Immature natural killer cell (primary cell): ENCODE measurements around the gene GHR. TPM values are rescaled to one million over a fixed set of nuclear protein-coding genes. Genes with fewer than 3 reads are reported as not detected.

Experiments
- DNase-seq, 3 donors: peaks; one replicate each; pipeline ENCODE4 v3.0.0; 2022; ENCODE audit warnings: mixed read lengths in 1 of 3
- H3K27ac Mint-ChIP-seq, 6 donors: one replicate each; pipeline ENCODE4 v1.8.0; 2020; ENCODE audit warnings: mixed read lengths in 6 of 6, mild to moderate bottlenecking in 5 of 6, inconsistent platforms in 4 of 6, moderate library complexity in 3 of 6
- H3K27me3 Mint-ChIP-seq, 3 donors: one replicate each; pipeline ENCODE4 v1.8.0; 2020 to 2021; ENCODE audit warnings: low read depth in 3 of 3, mild to moderate bottlenecking in 3 of 3, mixed read lengths in 3 of 3, moderate library complexity in 3 of 3, inconsistent platforms in 1 of 3
- H3K36me3 Mint-ChIP-seq, 3 donors: one replicate each; pipeline ENCODE4 v1.8.0; 2020; ENCODE audit warnings: mixed read lengths in 3 of 3, inconsistent platforms in 2 of 3, mild to moderate bottlenecking in 2 of 3
- H3K4me1 Mint-ChIP-seq, 2 donors: one replicate each; pipeline ENCODE4 v1.8.0; 2020; ENCODE audit warnings: inconsistent platforms in 2 of 2, mild to moderate bottlenecking in 2 of 2, mixed read lengths in 2 of 2, moderate library complexity in 1 of 2
- H3K4me3 Mint-ChIP-seq, 5 donors: one replicate each; pipeline ENCODE4 v1.8.0; 2020; ENCODE audit warnings: mild to moderate bottlenecking in 5 of 5, mixed read lengths in 5 of 5, inconsistent platforms in 3 of 5, moderate library complexity in 3 of 5
- H3K9me3 Mint-ChIP-seq, 6 donors: one replicate each; pipeline ENCODE4 v1.8.0; 2020; ENCODE audit warnings: mild to moderate bottlenecking in 6 of 6, mixed read lengths in 6 of 6, inconsistent platforms in 4 of 6, moderate library complexity in 3 of 6
- polyA plus RNA-seq, 3 donors: library from polyadenylated mRNA; unstranded; fragments of 300-500 nt; fragmentation: Illumina TruSeq; gene quantifications; one replicate each; pipeline ENCODE4 v1.2.3, GENCODE V29; 2021

Gene GHR
- polyA plus RNA-seq, 3 donors from 2014 or later = not detected

DNA sequence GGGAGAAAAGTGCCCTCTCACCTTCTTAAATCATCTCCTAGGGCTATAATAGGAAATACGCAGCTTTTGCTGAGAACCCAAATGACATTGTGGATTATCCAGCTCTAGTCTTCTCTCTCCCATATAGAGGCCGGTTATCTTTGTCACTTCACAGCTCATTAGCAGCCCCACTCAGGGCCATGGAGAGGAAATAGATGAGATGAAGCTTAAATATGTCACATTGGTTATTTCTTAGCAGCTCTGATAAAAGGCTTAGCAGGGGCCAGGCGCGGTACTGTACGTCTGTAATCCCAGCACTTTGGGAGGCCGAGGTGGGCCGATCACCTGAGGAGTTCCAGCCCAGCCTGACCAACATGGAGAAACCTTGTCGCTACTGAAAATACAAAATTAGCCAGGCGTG, 90.0 kb downstream of the GHR start:
- no peaks in the 10 kb centered on the region for H3K4me1 Mint-ChIP-seq
- no peak for DNase-seq
- no peaks in the 10 kb centered on the region for H3K9me3 Mint-ChIP-seq
- no peaks in the 10 kb centered on the region for H3K36me3 Mint-ChIP-seq
- no peak overlapping the region for H3K27ac Mint-ChIP-seq
- peaks cover 0 to 2% (median 2%) of the 10 kb centered on the region in 3 donors for H3K27me3 Mint-ChIP-seq
- no peak overlapping the region for H3K4me3 Mint-ChIP-seq

DNA sequence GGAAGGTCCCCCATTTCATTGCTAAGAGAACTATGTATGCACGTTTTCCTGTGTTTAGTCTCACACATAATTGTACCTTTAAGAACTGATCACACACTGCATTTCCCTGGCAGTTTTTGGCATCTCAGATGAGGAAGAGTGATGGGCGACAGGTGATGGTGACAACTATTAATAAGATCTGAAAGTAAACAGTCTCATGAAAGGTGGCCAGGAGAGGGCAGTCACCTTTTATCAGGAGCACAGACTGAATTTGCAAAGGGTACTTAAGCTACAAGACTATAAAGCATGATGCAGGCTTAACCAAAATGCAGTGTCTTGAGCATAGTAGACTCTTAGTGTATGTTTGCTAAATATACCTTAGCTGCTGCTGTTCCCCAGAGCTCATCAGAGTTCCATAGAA, 91.5 kb downstream of the GHR start:
- Mint-ChIP-seq H3K27ac (no peak overlapping the region), H3K4me3 (no peak overlapping the region), H3K9me3 (peaks cover 0 to under 1% (median 0%) of the 10 kb centered on the region in 6 donors), H3K27me3 (peaks cover 0 to 2% (median 0%) of the 10 kb centered on the region in 3 donors), H3K36me3 (no peaks in the 10 kb centered on the region), H3K4me1 (no peaks in the 10 kb centered on the region)
- no peak for DNase-seq

- Mint-ChIP-seq H3K4me3 (no peak overlapping the region), H3K36me3 (no peaks in the 10 kb centered on the region), H3K27me3 (peaks cover 0 to 2% (median 0%) of the 10 kb centered on the region in 3 donors), H3K9me3 (peaks cover 0 to 4% (median 0%) of the 10 kb centered on the region in 6 donors), H3K4me1 (no peaks in the 10 kb centered on the region), H3K27ac (no peak overlapping the region)
- DNase-seq = no peak
These were observed 92.3 kb downstream of the GHR start for GRCh38 chr5:42515504-42515903.

DNA sequence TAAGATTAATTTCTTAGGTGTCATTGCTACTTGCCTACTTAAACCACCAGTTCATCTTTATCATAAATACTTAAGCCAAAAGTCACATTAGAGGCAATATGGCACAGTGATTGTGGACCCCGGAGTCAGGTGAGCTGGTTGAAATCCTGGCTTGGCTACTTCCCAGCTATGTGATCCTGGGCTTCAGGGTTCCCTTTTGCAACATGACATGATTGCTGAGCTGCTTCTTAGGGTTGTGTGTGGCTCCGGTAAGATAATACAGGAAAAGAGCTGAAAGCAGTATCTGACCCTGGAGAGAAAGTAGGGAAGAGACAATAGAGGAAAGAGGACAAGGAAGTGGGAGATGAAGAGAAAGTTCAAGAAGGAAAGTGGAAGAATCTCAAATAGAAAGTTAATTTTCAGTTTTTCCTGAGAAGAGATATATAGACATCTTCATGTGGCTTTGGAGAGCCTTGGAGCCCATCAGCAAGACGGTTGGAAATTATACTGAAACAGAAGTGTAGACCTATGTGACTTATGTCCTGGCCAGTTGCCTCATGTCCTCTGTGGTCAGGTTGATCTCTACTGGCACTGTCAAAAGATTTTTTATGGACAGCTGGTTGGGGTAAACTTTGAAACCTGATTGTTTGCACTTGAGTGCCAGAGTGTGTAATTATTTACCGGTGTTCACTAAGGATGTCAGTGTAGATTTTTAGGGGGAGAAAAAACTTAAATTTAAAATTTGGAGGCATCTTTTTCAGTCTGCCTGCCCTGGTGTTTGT, 93.2 kb downstream of the GHR start:
- H3K4me3 Mint-ChIP-seq = no peak overlapping the region
- H3K9me3 Mint-ChIP-seq = peaks cover 0 to 4% (median 0%) of the 10 kb centered on the region in 6 donors
- H3K36me3 Mint-ChIP-seq = no peaks in the 10 kb centered on the region
- no peak overlapping the region for H3K27ac Mint-ChIP-seq
- no peak for DNase-seq
- peaks cover 0 to 2% (median 0%) of the 10 kb centered on the region in 3 donors for H3K27me3 Mint-ChIP-seq
- H3K4me1 Mint-ChIP-seq = no peaks in the 10 kb centered on the region

DNA sequence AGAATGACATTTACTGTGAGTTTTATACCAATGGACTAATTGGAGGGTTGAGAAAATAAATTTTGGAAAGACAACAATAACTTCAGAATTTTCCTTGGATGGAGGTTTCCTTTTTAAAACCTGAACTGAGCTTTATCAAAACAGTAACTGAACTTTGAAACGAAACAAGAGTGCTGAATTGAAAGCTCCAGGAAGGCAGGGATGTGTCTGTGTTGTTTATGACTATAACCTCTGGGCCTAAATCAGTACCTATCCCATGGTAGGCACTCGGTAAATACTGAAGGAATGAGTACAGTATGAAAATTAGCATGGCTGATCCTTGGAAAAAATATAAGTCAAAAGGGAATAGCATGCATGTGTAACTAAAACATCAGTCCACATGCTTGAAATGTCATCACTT, 93.9 kb downstream of the GHR start:
- no peak for DNase-seq

GRCh38 chr5:42518595-42519221, 95.5 kb downstream of the GHR start:
- no peak for DNase-seq

More for the DNA sequence above, 93.9 kb downstream of the GHR start:
- Mint-ChIP-seq H3K9me3 (peaks cover 0 to 4% (median 0%) of the 10 kb centered on the region in 6 donors), H3K4me1 (no peaks in the 10 kb centered on the region), H3K36me3 (no peaks in the 10 kb centered on the region), H3K4me3 (no peak overlapping the region), H3K27me3 (peaks cover 0 to 4% (median 0%) of the 10 kb centered on the region in 3 donors), H3K27ac (no peak overlapping the region)

GRCh38 chr5:42520203-42520602, 97.0 kb downstream of the GHR start:
- Mint-ChIP-seq H3K36me3 (no peaks in the 10 kb centered on the region), H3K4me1 (no peaks in the 10 kb centered on the region), H3K4me3 (no peak overlapping the region), H3K27me3 (peaks cover 0 to 4% (median 0%) of the 10 kb centered on the region in 3 donors), H3K27ac (no peak overlapping the region), H3K9me3 (peaks cover 0 to 4% (median 0%) of the 10 kb centered on the region in 6 donors)
- DNase-seq = no peak

More at GRCh38 chr5:42518595-42519221, 95.5 kb downstream of the GHR start:
- H3K9me3 Mint-ChIP-seq = peaks cover 0 to 4% (median 0%) of the 10 kb centered on the region in 6 donors
- no peak overlapping the region for H3K4me3 Mint-ChIP-seq
- no peaks in the 10 kb centered on the region for H3K36me3 Mint-ChIP-seq
- no peak overlapping the region for H3K27ac Mint-ChIP-seq
- peaks cover 0 to 6% (median 0%) of the 10 kb centered on the region in 3 donors for H3K27me3 Mint-ChIP-seq
- H3K4me1 Mint-ChIP-seq = no peaks in the 10 kb centered on the region

GRCh38 chr5:42520957-42521356, 97.7 kb downstream of the GHR start:
- Mint-ChIP-seq H3K4me3 (no peak overlapping the region), H3K27me3 (peaks cover 0 to 4% (median 0%) of the 10 kb centered on the region in 3 donors), H3K9me3 (peaks cover 0 to 4% (median 0%) of the 10 kb centered on the region in 6 donors), H3K36me3 (no peaks in the 10 kb centered on the region), H3K4me1 (no peaks in the 10 kb centered on the region), H3K27ac (no peak overlapping the region)
- no peak for DNase-seq

DNA sequence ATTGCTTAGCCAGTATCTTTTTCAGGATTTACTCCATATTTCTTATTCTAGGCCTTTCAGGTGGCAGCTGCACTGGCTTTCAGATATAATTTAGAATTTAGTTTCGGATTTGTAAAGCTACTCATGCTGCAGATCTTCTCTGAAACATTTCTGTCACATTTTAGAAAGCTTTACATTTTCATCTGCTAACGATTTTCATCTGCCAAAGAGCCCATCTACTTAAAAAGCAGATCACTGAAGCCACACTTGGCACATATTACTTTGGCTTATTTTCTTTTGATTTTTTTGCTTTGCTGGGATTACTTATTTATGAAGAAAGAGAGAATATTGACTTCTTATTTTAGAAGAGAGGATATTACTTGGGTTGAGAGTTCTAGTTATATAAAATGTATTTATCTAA, 98.2 kb downstream of the GHR start:
- Mint-ChIP-seq H3K27ac (no peak overlapping the region), H3K9me3 (peaks cover 0 to 4% (median 0%) of the 10 kb centered on the region in 6 donors), H3K4me3 (no peak overlapping the region), H3K27me3 (peaks cover 0 to 4% (median 0%) of the 10 kb centered on the region in 3 donors), H3K4me1 (no peaks in the 10 kb centered on the region), H3K36me3 (no peaks in the 10 kb centered on the region)
- no peak for DNase-seq

- Mint-ChIP-seq H3K36me3 (no peaks in the 10 kb centered on the region), H3K4me1 (no peaks in the 10 kb centered on the region), H3K27ac (no peak overlapping the region), H3K9me3 (peaks cover 0 to 6% (median 0%) of the 10 kb centered on the region in 6 donors), H3K27me3 (peaks cover 0 to 7% (median 0%) of the 10 kb centered on the region in 3 donors), H3K4me3 (no peak overlapping the region)
- no peak for DNase-seq
These were observed 99.5 kb downstream of the GHR start for GRCh38 chr5:42522783-42523182.

DNA sequence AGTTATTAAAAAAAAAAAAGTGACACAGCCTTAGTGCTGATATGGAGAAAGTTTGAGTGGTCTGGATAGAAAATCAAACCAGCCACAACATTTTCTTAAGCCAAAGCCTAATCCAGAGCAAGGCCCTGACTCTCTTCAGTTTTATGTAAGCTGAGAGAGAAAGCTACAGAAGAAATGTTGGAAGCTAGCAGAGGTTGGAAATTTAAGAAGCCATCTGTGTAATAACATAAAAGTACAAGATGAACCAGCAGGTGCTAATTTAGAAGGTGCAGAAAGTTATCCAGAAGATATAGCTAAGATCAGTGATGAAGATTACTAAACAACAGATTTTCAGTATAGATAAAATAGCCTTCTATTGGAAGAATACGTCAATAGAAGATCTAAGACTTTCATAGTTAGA, 102.9 kb downstream of the GHR start:
- Mint-ChIP-seq H3K27ac (no peak overlapping the region), H3K4me3 (no peak overlapping the region), H3K9me3 (peaks cover 0 to 4% (median 0%) of the 10 kb centered on the region in 6 donors), H3K4me1 (no peaks in the 10 kb centered on the region), H3K27me3 (peaks cover 0 to 7% (median 0%) of the 10 kb centered on the region in 3 donors), H3K36me3 (no peaks in the 10 kb centered on the region)
- no peak for DNase-seq

DNA sequence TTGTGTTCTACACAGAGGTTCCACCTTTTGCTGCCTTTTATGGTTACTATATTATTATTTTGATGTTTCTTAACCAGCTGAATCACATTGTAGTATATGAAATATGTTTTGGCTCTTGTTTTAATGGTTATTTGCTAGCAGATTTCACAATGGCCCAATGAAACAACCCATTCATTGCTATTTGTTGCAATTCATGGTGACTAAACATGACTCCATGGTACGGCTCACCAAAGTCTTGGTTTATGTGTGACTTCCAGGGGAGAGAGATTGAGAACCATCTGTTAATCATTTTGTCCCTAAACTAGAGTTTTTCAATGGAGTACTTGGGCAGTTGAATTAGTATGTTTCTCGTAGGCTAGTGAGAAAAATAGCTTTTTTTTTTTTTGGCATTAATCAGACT, 108.4 kb downstream of the GHR start:
- DNase-seq = no peak
- Mint-ChIP-seq H3K27me3 (peaks cover 0 to 2% (median 0%) of the 10 kb centered on the region in 3 donors), H3K27ac (no peak overlapping the region), H3K4me3 (no peak overlapping the region), H3K36me3 (no peaks in the 10 kb centered on the region), H3K4me1 (no peaks in the 10 kb centered on the region), H3K9me3 (peaks cover 0 to 4% (median 0%) of the 10 kb centered on the region in 6 donors)

DNA sequence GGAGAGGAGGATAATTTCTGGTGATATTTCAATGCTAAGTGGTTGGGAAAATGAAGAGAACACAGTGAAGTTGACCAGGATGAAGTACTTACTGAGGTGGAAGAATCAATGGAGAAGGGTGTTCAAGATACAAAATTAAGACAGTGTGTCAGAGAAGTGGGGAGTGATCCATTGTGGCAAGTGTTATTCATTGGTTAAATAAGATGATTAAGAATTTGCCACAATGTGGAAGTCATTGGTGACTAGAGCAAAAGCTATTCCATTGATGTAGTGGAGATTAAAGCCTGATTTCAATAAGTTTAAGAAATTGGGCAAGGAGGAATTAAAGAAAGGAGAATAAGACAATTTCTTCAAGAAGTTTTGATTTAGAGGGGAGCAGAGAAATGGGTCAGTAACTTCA, 118.9 kb downstream of the GHR start:
- Mint-ChIP-seq H3K27me3 (peaks cover 3 to 5% (median 3%) of the 10 kb centered on the region in 3 donors), H3K27ac (no peak overlapping the region), H3K4me1 (no peaks in the 10 kb centered on the region), H3K4me3 (no peak overlapping the region), H3K36me3 (no peaks in the 10 kb centered on the region), H3K9me3 (peaks cover 5 to 18% (median 13%) of the 10 kb centered on the region in 6 donors)
- DNase-seq = no peak

- H3K27me3 Mint-ChIP-seq = peaks cover 3 to 5% (median 3%) of the 10 kb centered on the region in 3 donors
- peaks cover 5 to 17% (median 10%) of the 10 kb centered on the region in 6 donors for H3K9me3 Mint-ChIP-seq
- H3K36me3 Mint-ChIP-seq = no peaks in the 10 kb centered on the region
- H3K27ac Mint-ChIP-seq = no peak overlapping the region
- DNase-seq = no peak
- no peak overlapping the region for H3K4me3 Mint-ChIP-seq
- no peaks in the 10 kb centered on the region for H3K4me1 Mint-ChIP-seq
These were observed 120.5 kb downstream of the GHR start for GRCh38 chr5:42543774-42544173.
